GM21528 (cell line): ENCODE results near the gene UNC13A.

ENCODE experiments used
- ATAC-seq: cut with Tn5 transposase; IDR thresholded peaks from one replicate; pipeline ENCODE4 v1.9.1; 2021; ENCODE audit warnings: mild to moderate bottlenecking, moderate library complexity; ENCODE audit not compliant: unreplicated experiment, low FRiP score

Gene UNC13A

DNA sequence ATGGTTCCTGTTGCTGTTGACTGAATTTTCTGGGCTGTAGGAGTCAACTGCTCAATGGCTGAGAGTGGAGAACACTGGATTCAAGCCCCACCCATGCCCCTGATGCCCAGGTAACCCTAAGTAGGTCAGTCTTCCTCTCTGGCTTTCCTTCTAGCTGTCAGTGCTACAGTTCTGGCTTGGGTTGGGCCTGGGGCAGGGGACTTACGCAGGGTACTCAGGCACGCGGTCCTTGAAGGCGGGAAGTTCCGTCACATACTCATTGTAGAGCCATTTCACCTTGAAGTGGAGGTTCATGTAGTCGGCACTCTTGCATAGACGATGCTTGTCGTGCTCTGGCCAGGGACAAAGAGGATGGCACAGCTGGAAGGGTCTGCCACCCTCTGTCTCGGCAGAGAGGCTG is 55.6 kb downstream of the UNC13A start:
- ATAC-seq: no peak

DNA sequence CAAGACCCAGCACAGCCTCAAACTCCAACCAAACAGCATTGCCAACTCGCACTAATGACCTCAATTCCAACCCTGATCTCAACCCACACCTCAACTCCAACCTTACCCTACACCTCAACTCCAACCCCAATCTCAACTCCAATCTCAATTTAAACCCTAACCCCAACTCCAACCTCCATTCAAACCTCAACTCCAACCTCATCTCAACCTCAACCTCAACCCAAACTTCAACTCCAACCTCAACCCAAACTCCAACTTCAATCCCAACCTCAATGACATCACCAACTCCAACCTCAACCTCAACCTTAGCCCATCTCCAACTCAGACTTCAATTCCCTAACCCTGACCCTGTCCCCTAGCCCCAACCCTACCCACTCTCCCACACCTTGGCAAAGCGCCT is 58.4 kb downstream of the UNC13A start:
- ATAC-seq: no peak

DNA sequence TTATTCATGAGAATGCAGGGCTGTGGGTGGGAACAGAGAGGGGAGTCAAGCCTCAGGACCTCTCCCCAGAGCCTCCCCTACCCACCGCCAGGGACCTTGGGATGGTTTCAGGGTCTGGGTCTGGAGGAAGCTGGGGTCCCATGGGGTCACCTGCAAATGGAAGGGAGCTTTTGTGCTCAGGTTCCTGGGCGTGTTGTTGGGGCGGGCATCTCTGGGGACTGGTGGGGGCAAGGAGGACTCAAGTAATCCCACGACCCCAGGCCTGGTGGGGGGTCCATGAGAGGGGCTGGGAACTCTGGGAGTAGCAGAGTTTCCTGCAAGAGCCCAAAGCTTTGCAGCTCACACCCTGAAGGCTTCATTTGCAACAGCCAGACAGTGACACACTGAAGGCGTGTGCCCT is 60.2 kb downstream of the UNC13A start:
- ATAC-seq: no peak

DNA sequence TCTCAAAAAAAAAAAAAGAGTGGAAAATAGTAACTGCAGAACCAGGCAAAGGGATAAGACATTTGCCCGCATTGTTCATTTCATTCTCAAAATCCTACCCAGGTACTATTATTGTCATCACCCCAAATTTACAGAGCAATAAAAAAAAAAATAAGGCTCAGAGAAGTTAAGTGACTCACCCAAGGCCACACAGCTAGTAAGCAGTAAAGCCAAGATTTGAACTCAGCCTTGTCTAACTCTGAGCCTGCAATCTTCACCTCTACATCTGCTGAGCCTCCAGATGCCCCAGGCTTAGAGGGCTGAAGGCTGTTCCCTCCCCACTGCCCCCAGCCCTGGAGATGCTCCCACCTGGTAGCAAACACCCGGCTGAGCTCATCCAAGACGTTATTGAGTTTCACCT is 61.0 kb downstream of the UNC13A start:
- no peak for ATAC-seq

DNA sequence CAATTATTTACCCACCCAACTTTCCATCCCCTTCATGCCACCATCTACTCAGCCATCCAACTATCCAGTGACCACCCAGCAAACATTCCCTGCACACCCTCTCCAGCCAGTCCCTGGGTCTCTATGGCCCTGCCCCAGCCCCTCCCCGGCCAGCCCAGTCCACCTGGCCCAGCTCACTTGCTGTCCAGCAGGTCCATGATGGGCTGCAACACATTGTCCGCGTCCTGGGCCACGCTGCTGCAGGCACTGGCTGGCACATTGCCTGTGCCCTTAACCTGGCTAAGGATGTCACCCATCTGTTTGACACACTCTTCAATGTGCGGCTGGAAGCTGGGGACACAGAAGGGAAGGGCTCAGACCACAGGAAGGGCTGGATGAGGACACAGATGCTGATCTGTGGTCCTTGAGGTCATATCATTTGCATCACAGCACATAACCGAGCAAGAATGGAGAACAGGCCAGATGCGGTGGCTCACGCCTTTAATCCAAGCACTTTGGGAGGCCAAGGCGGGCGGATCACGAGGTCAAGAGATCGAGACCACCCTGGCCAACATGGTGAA is 61.6 kb downstream of the UNC13A start:
- ATAC-seq: no peak

DNA sequence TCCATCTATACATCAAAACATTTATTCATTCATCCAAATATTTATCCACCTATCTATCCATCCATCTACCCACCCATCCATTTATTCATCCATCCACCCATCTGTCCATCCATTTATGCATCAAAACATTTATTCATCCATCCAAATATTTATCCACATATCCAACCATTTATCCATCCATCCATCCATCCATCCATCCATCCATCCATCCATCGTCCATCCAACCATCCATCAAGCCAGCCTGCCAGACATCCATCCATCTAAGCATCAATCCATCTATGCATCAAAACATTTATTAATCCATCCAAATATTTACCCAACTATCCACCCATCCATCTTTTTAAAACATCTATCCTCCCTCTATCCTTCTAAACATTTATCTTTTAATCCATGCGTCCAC is 62.2 kb downstream of the UNC13A start:
- ATAC-seq: no peak

DNA sequence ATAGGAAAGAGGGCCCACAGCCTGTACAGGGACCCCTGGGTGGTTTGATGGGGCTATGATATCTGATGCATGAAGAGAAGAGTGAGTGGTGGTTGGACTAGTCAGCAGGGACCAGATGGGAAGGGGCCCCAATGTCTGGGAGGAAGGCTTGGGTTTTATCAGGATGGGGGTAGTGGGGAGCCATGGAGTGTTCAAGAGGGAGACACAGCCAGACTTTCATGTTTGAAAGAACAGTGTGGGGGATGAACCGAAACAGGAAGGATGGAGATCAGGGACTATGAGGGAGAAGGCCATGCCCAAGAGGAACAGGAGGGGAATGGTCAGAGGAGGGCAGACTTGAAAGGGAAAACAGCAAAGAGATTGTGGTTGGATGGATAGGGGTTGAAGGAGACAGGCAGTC is 63.1 kb downstream of the UNC13A start:
- no peak for ATAC-seq

DNA sequence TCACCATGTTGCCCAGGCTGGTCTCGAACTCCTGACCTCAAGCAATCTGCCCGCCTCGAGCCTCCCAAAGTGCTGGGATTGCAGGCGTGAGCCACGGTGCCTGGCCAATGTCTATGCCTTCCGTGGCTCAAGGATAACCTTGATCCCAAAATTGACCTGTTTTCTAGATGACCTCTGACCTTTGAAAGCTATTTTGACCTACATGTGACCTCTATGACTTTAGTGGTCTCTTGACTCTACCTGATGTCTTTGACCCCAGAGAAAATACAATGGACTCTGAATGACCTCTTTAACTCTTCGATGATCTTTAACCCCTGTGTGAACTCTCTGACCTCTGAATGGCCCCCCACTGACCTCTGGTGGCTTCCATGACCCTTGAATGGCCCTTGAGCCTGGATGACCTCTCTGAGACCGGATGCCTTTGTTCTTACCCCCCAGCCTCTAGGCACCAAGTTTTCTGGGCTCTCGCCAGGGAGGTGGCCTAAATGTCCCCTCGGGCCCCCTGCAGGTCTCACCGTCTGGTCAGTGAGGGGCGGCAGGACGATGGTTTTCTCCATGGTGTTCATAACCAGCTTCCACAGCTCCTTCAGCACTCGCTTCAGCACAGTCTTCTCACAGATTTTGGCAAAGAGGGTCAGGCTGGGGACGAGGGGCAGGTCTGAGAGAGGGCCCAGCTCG is 63.7 kb downstream of the UNC13A start:
- no peak for ATAC-seq

DNA sequence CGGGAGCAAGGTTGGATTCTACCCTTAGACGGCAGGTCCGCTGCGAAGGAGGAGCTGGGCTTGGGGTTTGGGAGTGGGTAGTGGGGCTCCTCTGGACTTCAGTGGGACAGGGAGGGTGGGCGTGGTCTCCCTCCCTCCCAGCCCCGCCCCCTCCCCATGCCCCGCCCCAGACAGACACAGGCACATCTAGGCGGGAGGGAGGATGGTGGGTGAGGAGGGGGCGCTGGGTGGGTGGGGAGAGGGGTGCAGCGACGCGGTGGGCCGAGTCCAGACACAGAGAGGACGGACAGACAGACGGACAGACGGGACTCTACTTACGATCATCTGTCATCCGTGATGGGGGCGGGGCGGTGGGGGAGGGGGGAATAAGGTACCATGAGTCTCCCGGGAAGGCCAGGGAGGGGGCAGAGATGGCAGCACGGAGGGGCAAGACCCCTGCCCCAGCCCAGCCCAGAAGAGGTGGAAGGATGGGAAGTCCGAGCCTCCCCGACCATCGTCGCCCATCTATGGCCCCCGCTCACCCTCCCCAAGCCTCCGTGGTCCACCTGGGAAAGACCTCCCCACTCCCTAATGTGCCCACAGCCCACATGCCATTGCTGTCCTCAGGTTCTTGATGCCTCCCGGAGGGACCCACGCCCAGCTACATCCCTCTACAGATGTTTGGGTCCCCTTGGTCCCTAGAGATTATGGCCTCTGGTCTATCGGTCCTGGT is 64.8 kb downstream of the UNC13A start:
- no peak for ATAC-seq

DNA sequence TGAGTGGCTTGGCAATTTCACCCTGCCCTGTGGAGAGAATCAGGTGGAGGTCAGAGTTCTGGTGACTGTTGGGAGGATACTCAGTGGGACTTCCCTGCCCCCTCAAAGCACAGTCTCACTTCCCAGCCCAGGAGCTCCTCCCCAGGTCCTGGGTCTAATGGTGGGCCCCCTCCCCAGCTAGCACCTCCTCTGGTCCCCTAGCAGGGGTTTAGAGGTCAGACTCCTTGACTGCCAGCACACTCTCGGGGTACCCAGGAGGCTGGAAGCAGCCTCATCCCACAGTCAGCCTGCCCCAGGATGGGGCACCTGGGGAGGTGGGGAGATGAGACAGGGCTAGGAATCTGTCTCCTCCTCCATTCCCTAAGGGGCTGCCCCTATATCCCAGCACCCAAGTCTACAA is 67.5 kb downstream of the UNC13A start:
- ATAC-seq: no peak

DNA sequence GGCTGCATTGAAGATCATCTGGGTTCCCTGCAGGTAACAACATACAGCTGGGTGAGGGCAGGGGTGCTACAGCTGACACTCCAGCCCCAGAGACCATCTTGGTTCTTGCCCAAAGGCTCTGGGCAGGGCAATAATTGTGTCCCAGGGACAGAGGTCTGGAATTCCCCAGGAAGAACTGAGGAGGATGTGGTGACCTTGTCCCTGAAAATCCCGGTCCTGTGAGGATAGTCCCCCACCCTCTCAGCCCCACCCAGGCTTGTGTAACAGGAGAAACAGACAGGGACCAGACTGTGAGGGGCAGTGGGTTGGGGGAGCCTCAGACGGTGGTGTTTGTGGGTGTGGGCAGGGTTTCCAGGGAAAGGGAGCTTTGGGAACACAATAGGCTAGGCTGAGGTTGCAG is 69.2 kb downstream of the UNC13A start:
- no peak for ATAC-seq

DNA sequence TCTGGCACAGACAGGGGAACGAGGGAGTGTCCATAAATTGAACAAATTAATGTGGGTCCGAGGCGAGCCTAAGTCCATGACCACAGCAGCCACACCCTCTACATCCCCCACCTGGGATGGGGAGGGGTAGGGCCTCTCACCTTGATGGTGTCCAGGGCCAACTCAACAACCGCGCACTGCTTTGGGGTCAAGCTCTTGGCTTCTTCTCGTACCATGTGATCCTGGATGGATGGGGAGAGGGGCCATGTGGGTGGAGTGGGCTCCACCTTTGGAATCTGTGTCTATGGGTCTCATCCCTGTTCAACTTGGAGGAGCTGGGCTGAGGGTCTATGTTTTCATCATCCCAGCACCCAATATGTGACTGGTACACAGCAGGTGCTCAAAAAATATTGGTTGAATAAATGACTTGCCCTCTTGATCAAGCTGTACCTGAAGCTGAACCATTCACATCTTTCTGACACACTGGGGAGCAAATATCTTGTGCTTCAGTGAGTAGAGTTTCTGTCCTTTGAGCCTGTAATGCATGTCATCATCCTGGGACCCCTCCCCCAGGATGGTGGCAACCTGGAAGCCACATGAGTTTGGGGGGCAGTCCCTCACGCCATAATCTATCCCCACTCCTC is 69.8 kb downstream of the UNC13A start:
- ATAC-seq: no peak

DNA sequence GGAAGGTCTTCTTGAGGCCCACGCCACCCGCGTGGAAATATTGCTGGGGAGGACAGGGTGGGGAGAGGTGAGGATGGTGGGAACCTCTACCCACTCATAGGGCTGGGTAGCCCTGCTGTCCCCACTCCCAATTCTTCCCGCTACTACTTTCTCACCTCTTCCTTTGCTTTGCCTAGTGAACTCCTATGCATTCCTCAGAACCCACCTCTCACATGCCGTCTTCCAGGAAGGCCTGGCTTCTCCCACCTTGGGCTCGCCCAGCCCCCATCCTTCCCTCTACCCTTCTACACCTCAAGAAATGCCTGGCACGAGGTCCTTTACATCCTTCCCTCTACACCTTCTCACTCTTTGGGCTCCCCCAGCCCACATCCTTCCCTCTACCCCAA is 70.4 kb downstream of the UNC13A start:
- ATAC-seq: no peak

DNA sequence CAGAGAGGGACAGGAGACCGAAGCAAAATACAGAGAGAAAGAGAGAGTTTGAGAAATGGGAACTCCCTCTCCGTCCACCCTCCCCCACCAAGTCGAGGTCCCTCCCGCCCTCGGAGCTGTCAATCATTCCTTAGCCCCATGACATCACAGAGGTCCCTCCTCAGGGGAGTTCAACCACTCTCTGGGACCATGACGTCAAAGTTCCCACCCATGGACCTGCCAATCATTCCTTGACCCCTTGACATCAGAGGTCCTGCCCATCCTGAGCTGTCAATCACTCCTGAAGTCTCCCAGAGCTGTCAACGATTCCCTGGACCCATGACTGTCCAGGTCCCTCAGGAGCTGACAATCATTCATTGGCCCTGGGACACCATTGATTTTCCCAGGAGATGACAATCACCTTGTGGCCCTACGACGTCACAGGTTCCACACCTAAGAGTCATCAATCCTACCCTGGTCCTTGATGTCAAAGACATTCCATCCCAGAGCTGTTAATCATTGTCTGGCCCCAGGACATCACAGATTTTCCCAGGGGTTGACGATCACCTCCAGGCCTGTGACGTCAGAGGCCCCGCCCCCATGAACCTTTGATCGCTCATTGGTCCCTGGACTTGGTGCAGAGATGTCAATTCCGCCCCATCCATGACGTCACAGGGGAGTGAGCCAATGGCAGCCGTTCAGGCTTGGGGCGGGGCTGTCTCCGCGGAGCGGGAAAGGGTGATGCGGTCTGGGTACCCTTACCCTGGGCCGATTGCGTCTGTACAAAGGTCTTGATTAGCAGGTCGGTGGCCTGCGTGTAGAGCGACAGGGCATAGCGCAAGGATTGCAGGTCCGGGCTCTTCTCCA is 71.0 kb downstream of the UNC13A start:
- no peak for ATAC-seq

DNA sequence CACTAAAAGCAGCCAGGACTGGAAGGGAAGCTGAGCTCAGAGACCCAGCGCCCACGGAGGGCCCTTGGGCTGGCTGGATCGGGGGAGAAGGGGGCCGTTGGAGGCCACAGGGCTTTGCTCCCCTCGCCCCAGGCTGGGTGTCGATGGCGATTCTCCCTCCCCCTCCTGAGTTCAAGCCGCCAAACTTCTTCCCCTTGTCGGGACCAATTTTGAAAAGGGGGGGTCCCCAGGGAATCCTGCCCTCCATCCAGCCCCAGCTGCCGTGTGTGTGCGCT is 71.5 kb downstream of the UNC13A start:
- no peak for ATAC-seq

DNA sequence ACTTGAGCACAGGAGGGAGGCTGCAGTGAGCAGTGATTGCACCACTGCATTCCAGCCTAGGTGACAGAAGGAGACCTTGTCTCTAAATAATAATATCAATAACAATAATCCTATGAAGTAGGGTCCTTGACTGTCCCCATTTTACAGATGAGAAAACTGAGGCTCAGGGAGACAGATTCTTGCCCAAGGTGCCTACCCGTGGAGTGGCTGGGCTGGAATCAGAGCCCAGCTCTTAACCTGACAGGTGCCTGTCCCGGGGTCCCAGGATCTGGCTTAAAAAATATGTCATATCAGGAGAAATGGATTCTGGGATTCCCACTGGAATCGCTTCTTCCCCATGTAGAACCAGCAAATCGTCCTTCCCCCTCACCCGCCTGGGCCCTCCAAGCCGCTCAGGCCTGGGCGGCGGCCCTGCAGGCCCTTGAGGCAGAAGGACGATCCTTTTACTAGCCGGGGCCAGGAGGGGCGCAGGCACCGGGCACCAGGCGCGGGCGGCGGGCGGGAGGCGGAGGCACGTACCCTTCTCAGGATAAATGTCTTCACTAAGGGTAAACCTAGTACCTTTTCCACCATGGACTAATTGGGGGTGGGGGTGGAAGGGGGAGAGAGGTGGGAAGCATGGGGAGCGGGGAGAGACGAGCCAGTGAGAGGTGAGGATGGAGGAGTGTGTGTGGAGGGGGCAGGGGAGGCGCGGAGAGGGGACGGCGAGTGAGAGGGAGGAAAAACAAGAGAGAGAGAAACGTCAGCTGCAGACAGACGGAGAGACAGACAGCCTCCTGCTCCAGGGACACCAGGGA is 72.1 kb downstream of the UNC13A start:
- no peak for ATAC-seq

DNA sequence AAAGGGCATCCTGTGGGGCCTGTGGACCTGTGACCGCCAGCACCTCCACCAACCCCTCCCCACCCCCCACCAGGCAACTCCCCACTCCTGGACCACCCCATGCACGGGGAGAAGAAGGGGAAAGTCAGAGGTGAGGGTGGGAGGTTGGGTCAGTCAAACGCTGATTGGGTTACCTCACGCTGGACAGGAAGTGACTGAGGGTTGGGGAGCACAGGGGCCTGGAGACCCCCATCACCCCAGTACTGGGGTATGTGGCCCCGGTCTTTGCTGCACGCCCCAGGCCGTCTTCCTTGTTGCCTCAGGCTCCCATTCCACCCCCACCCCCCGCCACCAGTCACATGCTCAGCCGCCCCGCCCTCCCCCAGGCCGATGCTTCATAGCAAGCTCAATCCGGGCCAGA is 73.7 kb downstream of the UNC13A start:
- no peak for ATAC-seq

DNA sequence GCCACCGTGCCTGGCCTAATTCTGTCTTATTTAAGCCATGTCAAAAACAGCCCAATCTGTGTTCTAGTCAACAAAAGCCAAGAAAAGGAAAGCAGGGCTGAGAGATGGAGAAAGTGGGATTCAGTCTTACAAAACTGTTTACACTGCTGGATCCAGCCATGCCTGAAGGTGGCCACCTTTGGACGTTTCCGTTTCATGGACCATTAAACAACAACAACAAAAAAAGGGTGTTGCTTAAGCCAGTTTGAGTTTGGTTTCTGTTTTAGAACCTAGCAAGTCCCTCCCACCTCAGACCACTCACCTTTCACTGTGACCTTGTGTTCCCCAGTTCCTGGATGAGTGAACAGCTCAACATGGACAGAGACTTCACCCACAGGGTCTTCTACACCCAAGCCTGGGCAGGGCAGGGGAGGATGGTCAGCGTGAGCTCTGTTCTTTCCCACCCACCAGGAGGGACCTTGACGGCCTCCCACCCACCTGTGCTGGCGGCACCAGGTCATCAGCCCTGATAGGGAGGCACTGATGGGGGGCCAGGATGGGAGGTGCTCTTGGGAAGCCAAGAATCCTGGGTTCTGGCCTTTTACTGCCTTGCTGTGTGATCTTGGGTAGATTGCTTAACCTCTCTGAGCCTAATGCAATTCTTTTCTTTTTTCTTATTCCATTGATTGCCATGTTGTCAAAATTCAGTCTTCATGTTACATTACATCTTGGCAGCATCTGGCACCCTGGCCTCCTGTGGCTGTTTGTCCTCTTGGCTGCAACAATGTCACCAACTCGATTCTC is 76.5 kb downstream of the UNC13A start:
- no peak for ATAC-seq

DNA sequence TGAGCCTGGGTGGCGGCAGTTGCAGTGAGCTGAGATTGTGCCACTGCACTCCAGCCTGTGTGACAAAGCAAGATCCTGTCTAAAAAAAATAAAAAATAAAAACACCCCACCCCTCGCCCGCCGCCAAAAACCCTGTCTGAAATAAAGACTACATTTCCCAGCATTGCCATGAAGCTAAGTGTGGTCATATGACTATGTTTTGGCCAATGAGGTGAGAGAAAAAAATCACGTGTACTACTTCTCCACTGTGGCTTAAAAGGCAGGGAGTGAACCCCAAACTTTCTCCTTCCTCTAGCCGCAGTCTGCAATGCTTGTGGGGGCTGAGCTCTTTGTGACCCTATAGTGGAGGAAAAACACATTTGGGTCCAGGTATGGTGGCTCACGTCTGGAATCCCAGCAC is 77.8 kb downstream of the UNC13A start:
- ATAC-seq: no peak

DNA sequence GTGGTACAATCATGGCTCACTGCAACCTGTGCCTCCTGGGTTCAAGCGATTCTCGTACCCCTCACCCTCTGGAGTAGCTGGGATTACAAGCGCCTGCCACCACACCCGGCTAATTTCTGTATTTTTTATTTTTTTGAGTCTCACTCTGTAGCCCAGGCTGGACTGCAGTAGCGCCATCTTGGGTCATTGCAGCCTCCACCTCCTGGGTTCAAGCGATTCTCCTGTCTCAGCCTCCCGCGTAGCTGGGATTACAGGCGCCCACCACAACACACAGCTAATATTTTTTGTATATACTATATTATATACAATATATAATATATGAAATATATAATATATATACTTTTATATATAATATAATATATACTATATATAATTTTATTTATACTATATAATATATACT is 80.2 kb downstream of the UNC13A start:
- ATAC-seq: no peak
